Measurements from ENCODE around the gene FGD1.
"Not testable (repeated sequence)": the region's sequence is repeated elsewhere in the genome, so short reads cannot be mapped to it uniquely, and the experiment has no call there.

The FGD1 gene

DNA sequence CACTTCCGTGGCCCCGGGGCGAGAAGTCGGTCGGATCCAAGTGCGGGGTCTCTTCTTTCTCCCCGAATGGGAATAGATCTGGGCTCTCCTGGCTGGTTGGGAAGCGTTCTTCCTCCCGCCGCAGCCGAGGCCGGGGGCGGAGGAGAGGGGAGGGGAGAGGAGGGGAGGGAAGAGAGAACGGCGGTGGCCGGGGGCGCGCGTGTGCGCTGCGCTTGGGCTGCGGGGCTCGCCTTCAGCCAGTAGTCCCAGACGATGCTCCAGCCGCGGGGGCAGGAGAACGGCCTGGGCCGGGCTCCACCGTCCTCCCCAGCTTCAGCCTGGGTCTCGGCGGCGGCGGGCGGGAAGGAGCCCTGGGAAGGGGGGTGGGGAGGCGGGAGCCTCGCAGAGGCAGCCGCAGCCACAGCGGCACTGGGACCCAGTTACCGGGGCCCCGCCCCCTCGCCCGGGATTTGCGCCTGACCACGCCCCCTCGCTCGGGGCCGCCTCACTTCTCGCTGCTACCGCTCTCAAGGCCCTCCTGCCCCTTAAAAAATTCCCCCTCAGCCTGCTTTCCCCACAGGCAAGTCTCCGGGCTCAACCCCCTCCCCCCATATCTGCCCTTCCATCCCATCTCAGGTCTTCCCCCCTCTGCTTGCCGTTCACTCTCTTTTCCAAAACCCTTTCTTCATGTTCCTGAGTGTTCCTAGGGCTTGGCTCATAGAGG lies at the start of gene FGD1:
Gene FGD1, minus strand, starts transcription at position 421 of the 703 bp plus-strand sequence. CDS start 802 bp downstream, outside the sequence.
- no peak for DNase-seq (ENCODE audit: low read depth, low spot score)

DNA sequence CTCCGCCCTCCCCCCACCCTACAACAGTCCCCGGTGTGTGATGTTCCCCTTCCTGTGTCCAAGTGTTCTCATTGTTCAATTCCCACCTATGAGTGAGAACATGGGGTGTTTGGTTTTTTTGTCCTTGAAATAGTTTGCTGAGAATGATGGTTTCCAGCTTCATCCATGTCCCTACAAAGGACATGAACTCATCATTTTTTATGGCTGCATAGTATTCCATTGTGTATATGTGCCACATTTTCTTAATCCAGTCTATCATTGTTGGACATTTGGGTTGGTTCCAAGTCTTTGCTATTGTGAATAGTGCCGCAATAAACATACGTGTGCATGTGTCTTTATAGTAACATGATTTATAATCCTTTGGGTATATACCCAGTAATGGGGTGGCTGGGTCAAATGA lies 46.2 kb upstream of the FGD1 start:
- DNase-seq (ENCODE audit: low read depth, low spot score) = not testable (repeated sequence)

DNA sequence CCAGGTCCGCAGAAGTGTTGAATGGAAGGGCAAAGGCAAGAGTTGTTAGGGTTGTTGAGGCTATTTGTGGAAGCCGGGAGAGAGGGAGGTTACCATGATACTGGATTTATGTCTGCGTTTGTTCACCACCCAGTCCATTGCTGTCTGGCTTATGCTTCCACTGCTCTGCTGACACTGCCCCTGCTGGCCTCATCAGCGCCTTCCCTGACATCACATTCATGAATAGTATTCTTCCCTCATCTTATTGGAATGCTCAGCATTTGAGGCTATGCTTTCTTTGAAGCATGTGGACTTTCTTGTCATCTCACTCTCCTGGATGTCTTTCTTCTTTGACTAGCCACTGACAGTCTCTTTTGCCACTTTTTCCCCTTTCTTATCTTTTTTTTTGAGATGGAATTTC lies 44.3 kb upstream of the FGD1 start:
- no peak for DNase-seq (ENCODE audit: low read depth, low spot score)

DNA sequence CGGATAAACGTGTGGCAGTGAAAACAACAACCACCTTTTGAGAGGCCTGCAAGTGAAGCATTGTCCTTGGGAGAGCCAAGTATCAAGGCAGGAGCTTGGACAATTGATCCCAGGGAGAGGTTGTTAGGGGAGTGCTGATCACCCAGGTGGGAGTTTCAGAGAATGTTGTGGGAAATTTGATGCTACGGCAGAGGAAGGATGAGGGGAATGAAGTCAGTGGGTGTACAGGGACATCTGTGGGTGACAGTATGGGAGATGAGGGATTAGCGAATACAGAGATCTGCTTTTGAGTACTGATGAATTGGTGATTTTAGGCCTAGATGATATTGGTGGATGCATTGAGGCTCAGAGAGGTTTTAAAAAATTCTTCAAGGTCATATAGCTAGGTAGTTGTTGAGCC lies 38.2 kb upstream of the FGD1 start:
- DNase-seq (ENCODE audit: low read depth, low spot score) = no peak

DNA sequence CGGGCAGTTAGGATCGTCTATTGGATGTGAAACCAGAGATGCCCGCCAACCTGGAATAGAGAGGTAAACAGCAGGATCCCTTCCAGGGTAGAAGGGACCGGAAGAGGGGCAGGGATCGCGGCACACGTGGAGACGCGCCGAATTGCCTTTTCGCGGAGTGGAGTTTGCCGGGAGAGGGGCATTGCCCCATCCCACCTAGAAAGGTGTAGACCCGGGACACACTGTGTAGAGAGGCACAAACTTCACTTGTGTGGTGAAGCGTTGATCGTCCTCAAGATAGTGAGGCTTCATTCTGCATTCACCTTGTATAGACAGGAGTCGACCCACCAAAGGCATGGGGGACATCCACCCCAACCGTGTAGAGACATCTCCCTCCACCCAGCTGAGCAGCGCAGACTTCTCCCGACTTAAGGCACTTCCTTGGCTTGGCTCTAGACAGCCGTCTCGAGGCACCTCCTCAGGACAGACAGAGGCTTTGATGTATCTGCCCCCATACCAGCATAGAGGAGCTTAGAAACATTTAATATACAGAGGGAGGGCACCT lies 34.4 kb upstream of the FGD1 start:
- DNase-seq (ENCODE audit: low read depth, low spot score) = no peak

DNA sequence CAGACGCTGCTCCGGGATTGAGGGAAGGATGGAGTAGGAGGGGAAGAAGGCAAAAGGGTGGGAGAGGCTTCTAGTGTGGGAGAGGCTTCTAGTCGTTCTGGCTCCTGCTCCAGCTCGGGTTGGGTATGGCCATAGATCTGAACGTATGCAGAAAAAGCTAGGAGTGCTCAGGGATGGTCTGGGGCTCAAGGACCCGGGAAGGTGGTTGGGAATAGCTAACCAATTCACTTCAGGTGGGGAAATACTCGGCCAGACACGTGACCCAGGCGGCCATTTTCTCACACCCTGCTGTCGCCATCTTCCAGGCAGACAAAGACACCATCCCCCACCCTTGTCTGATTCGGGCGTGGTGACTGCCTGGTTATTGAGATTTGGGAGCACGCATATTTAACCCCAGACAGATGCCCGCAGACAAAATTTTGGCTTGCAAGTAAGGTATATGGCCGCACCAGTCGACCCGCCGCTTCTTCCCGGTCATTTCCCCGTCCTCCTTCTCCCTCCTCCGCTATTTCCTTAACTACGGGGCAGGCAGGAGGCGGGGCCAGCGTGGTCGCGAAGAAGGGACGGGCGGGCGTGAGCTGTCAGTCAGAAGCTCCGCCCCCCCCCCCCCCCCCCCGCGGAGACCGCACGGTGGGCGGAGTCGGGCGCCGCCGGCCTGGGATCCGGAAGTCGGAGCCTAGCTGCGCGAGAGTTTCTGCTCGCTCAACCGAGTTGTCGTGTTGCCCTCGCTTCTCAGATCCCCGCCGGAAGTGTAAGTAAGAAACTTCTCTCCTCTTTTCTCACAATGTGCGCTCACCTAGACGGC lies 33.7 kb upstream of the FGD1 start, which contains the start of gene GNL3L:
Gene GNL3L, plus strand, starts transcription at position 668 of the 805 bp plus-strand sequence. CDS start 2,348 bp downstream, outside the sequence.
- DNase-seq (ENCODE audit: low read depth, low spot score) = peak; percentile 59

DNA sequence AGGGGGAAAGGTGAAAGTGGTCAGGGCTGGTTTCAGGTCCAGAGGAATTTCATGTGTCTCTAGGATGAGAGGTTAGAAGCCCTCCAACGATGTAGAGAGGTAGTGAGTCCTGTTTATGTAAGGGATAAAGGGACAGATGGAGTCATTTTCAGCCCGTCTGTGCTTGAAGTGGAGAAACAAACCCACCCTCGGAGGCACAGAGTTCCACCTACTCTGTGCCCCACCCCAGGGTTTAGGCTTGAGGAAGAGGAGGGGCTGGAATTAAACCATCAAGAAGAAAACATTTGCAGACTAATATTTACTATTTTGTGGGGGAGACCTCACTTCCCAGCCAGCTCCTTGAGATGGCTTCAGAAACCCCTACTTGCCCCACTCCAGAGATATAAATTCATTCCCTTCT lies 33.1 kb upstream of the FGD1 start:
- DNase-seq (ENCODE audit: low read depth, low spot score) = no peak

DNA sequence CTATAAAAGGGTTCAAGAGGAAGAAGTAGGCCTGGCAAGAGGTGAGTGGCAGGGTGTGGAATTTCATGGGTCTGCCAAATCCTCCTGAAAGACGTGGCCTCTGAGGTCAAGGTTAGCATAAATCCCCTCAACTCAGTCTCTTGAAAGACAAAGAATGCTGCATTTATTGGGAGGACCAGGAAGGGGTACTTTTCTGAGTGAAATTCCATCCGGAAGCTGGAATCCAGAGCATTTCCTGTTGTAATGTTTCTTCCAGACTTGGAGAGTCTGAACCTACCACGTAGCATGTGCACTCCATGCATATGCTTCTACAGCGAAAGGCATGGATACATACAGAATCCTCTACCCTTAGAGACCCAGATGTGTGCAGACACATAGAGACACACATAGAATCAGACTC lies 13.4 kb upstream of the FGD1 start:
- DNase-seq (ENCODE audit: low read depth, low spot score) = no peak

DNA sequence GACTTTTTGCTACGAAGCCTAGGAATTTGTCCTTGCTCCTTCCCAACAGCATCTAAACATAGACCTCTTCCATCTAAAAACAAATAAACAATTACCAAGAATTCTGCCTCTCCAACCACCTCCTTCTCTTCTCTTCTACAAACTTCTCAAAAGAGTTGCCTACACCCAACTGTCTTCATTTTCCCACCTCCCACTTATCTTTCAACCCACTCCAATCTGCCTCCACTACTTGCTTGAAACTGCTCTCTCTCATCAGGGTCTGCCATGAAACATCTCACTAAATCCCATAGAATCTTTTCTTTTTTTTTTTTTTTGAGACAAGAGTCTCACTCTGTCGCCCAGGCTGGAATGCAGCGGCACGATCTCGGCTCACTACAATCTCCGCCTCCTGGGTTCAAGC lies 902 bp upstream of the FGD1 start:
- DNase-seq (ENCODE audit: low read depth, low spot score) = no peak

DNA sequence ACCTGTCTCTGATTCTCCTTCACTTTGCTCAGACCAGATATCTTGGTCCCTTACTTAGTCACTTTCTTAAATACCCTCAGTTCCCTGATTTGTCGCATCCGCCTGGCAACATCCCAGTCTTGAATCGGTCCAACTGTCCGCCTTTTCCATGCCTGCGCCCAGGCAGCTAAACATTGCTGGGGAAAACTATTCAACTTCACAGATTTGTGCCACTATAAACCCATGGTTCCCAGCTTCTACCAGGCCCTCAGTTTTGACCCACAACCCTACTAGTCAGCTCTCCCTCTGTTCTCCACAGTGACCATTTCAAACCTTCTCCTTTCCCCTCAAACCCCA lies 451 bp upstream of the FGD1 start:
- DNase-seq (ENCODE audit: low read depth, low spot score) = no peak

DNA sequence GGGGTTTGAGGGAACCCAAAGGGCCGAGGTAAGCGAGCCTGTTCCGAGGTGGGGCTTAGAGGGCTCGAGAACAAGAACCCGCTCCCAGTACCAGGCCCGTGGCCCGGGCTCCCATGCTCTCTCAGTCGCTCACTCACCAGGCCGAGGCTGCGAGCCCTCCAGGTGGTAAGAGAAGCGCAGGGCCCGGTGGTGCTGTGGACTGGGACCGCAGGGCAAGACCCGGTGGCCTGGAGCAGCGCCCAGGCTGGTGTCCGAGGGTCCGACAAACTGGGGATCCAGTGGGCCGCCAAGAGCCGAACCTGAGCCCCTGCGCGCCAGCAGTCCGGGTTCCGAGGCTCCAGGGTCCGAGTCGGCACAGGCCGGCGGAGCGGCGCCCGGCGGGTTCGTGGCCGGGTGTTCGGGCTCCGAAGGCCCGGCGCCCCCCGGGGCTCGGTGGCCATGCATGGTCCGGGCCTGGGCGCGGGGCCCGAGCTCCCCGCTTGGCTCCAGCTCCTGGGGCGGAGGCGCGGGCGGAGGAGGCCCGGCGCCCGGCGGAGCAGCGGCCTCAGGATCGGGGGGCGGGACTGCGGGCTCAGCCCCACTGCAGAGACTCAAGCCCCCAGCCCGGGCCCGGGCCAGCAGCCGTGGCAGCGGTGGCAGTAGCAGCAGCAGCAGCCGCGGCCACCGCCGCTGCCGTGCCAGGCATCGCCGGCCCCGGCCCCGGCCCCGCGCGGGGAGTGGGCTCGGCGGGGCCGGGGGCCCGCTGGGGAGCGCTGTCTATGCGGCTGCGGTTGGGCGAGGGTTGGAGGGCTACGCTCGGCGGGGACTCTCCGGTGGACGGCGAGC lies 833 bp downstream of the FGD1 start:
- no peak for DNase-seq (ENCODE audit: low read depth, low spot score)

DNA sequence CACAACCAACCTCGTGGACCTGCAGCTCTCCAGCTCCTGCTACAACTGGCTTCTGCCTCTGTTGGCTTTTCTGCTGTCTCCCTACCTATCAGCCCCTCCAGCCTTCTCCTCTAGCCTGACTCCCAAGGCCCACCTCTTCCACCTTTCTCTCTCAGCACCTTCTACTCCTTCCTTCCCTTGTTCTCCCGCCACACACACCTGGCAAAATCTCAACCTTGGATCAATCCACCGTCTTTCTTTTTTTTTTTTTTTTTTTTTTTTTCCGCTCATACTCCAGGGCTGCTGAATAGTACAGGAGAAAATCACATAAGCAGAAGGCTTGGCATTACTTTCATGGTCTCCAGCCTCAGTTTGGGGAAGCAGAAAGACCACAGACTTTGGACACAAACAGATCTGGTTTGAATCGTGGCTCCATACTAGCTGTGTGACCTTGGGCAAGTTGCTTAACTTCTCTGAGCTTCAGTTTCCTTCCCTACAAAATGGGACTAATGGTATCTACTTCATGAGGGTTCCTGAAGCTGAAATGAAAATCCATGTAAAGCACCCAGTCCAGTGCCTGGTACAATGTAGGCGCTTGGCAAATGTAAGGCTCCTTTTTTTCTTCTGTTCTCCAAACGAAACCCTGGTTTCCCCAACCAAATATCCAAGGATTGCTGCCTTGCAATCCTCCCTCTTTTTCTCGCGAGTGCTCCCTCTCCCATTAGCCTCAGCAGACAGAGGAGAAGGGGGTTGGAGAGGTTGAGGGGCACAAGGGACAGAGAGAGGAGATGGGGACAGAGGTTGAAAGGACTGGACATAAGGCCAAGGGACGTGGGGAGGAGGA lies 1.7 kb downstream of the FGD1 start:
- no peak for DNase-seq (ENCODE audit: low read depth, low spot score)

DNA sequence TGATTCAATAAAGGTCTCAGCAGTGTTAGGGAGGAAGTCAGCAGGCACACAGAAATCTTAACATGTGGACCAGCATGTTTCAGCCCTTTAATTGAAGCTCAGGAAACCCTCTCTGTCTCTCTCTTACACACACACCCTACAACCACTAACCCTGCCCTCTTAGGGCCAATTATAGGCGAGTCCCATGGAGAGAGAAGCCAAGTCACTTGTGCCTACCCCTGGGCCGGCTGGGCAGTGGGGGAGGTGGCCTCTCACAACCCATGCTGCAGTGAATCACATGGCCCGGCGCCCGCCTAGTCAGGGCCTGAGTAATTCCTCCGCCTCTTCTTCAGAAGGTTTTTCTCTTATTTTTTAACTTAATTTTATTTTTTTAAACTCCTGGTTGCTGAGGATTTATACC lies 3.7 kb downstream of the FGD1 start:
- no peak for DNase-seq (ENCODE audit: low read depth, low spot score)

DNA sequence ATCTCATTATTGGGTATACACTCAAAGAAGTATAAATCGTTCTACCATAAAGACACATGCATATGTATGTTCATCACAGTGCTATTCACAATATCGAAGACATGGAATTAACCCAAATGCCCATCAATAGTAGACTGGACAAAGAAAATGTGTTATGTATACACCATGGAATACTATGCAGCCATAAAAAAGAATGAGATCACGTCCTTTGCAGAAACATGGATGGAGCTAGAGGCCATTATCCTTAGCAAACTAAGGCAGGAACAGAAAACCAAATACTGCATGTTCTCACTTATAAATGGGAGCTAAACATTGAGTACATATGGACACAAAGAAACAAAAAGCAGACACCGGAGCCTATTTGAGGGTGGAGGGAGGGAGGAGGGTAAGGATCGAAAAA lies 6.2 kb downstream of the FGD1 start:
- DNase-seq (ENCODE audit: low read depth, low spot score) = not testable (repeated sequence)

DNA sequence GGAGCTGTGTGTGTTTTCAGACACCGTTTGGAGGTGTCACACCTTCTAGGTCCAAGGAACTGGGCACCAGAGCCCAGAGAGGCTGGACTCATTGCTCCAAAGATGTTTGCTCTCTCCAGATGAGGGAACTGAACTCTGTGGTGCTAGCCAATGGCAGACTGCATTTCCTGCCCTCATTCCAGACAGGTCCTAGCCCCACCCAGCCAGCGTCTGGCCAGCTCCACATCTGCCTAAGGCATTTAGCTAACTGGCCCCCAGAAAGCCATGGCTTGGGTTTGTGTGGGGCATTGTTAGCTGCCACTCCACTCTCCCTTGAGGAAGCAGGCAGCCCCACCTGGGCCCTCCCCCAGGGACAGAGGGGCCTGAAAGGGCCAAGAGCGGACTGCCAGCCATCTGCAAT lies 11.4 kb downstream of the FGD1 start:
- DNase-seq (ENCODE audit: low read depth, low spot score) = no peak

DNA sequence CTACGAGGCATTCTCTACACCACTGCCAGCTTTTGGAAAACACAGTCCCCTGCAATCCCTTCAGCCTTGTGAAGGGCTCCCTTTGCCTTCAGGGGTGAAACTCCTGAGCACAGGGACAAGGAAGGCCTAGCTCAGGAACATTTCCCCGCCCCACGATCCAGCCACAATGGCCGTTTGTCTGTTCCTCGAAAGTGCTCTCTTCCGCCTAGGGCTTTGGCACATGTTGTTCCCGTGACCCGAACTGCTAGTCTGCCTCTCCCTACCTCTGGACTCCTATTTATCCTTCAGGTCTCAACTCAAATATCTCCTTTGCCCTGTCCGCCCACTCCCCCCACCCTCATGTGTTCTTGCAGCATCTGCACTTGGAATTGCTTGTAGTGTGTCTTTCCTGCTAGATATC lies 12.1 kb downstream of the FGD1 start:
- DNase-seq (ENCODE audit: low read depth, low spot score) = no peak

DNA sequence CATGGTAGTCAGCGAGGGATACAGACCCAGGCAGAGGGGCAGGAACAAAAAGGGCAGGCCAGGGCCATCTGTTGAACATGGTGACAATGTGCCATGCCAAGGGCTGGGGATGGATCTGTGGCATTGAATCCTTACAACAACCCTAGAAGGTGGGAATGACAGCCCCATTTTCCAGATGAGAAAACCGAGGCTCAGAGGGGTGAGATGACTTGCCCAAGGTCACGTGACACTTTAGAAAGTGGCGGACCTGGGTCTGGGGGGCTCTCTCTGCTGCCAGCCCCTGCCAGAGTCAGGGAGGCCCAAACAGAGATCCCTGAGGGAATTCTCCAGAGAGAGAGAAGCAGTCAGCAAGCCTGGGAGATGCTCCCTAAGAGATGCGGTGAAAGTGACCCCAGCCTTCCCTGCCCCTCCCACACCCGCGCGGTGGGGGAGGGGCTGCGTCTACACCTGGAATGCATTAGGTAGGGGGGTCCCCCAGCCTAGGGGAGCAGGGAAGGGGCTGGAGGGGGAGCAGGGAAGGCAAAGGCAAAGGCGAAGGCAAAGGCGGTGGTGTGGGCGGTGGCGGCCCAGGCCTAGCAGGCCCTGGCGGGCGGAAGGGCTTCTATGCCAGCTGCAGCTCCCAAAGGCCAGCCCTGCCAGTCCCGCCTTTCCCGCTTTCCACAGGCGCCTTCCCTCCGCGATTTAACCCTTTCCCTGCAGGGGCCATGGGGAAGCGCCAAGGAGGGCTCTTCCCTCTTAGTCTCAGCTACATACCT lies 13.0 kb downstream of the FGD1 start:
- DNase-seq (ENCODE audit: low read depth, low spot score) = no peak

DNA sequence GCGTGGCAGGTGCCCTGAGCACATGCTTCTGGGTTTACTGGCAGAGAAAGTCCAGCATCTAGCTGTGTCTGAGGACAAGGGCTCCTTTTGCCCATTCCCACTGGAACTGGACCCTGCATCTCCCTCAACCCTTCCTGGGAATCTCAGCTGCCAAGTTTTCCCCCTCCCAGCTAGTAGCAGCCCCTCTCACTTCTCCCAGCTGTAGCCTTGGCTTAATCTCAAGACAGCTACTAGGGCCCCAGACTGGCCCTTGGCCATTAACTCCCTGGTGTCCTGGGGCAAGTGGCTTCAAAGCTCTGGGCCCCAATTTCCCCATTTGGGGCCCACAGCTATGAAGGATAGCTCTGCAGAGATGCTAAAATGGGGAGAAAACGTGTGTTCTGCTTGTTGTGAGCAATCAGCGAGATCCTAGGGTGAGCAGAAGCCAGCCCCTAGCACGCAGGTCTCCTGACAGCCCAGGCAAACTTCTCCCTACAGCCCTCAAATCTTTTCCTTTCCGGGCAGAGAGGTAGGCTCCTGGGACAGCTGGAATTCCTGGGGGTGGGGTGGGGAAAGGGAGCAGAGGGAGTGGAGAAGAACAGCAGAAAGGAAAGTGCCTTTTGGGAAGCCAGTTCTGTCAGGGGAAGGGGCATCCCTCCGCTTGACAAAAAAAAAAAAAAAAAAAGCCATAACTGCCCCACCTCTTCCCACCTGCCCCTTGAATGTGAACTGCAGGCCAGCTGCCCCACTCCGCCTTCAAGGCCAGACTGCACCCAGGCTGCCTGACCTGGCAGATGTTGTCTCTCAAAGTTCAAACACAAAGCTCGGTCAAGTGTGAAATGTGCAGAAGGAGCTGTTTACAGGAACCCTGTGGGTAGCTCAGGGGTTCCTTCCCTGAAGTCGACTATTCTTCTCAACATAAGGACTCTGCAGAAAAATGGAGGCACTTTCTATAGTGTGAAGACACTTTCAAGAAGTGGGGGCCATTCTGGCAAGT lies 16.6 kb downstream of the FGD1 start:
- DNase-seq (ENCODE audit: low read depth, low spot score) = no peak
